B cell (primary cell): ENCODE data around the gene MAP4K4.

Experiments
- EZH2 ChIP-seq: IDR thresholded peaks from 2 replicates; pipeline ENCODE4 v1.6.1; 2012; ENCODE audit warnings: borderline replicate concordance, low read depth, mild to moderate bottlenecking, moderate library complexity, low read length; ENCODE audit not compliant: insufficient read depth, poor library complexity, severe bottlenecking
- TF ChIP-seq, protein P1 (sequence below): fragments of 200-600 bp; IDR thresholded peaks from one replicate; pipeline ENCODE4 v1.8.0; 2022; ENCODE audit warnings: antibody characterized with exemption, mild to moderate bottlenecking

DNA sequence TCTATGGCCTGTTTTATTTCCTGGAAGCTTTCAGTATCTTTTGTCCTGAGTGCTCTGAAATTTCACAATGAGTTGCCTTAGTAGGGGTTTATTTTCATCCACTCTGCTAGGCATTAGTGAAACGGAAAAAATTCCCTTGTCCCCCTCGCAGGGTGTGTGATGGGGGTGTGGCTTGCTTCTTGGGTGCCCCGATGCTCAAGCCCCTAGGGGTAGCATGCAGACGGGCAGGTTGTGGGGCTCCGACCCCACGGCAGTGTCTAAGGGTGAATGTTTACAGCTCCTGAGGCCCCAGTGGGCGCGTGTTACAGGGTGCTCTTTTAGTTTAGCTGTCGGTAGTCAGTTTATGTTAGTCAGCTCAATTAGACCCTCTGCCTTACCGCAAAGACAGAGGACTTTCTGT lies 32.2 kb upstream of the MAP4K4 start:
- TF ChIP-seq, protein P1, sequence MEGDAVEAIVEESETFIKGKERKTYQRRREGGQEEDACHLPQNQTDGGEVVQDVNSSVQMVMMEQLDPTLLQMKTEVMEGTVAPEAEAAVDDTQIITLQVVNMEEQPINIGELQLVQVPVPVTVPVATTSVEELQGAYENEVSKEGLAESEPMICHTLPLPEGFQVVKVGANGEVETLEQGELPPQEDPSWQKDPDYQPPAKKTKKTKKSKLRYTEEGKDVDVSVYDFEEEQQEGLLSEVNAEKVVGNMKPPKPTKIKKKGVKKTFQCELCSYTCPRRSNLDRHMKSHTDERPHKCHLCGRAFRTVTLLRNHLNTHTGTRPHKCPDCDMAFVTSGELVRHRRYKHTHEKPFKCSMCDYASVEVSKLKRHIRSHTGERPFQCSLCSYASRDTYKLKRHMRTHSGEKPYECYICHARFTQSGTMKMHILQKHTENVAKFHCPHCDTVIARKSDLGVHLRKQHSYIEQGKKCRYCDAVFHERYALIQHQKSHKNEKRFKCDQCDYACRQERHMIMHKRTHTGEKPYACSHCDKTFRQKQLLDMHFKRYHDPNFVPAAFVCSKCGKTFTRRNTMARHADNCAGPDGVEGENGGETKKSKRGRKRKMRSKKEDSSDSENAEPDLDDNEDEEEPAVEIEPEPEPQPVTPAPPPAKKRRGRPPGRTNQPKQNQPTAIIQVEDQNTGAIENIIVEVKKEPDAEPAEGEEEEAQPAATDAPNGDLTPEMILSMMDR: no peak
- no peak for TF ChIP-seq EZH2
